MM.1S (cell line): ENCODE results near the gene CTSO.
"Not testable (repeated sequence)": the region's sequence is repeated elsewhere in the genome, so short reads cannot be mapped to it uniquely, and the experiment has no call there.

ENCODE experiments used
- DNase-seq: peaks from one replicate; pipeline ENCODE4 v3.0.0-alpha.2; 2015
- H2AFZ ChIP-seq: fragments of 300-600 bp; sonication (generic); 2 replicates; pipeline ENCODE4 v1.6.0; 2016; ENCODE audit warnings: antibody characterized with exemption, low read length
- H3F3A ChIP-seq: fragments of 300-600 bp; sonication (generic); 2 replicates; pipeline ENCODE4 v1.6.1; 2016; ENCODE audit warnings: mild to moderate bottlenecking, antibody characterized with exemption, low read length, moderate library complexity, mixed read lengths; ENCODE audit not compliant: insufficient read depth
- H3K27ac ChIP-seq: fragments of 300-600 bp; sonication (generic); 2 replicates; pipeline ENCODE4 v1.5.1; 2016; ENCODE audit warnings: mild to moderate bottlenecking, low read length
- H3K27me3 ChIP-seq: fragments of 300-600 bp; sonication (generic); replicated peaks from 2 replicates; pipeline ENCODE4 v1.6.0; 2016; ENCODE audit warnings: low read length; ENCODE audit not compliant: insufficient read depth
- H3K36me3 ChIP-seq: fragments of 300-600 bp; sonication (generic); replicated peaks from 2 replicates; pipeline ENCODE4 v1.6.1; 2016; ENCODE audit warnings: mild to moderate bottlenecking, low read length, mixed read lengths; ENCODE audit not compliant: insufficient read depth
- H3K4me1 ChIP-seq: fragments of 300-600 bp; sonication (generic); 2 replicates; pipeline ENCODE4 v1.6.1; 2016; ENCODE audit warnings: low read length, mixed read lengths
- H3K4me2 ChIP-seq: fragments of 300-600 bp; sonication (generic); 2 replicates; pipeline ENCODE4 v1.6.0; 2016; ENCODE audit warnings: low read depth, low read length
- H3K4me3 ChIP-seq: fragments of 300-600 bp; sonication (generic); 2 replicates; pipeline ENCODE4 v1.5.1; 2016; ENCODE audit warnings: low read length, mixed read lengths
- H3K79me2 ChIP-seq: fragments of 300-600 bp; sonication (generic); 2 replicates; pipeline ENCODE4 v1.6.1; 2016; ENCODE audit warnings: mixed run types, low read length, mixed read lengths
- H3K9ac ChIP-seq: fragments of 300-600 bp; sonication (generic); 2 replicates; pipeline ENCODE4 v1.6.1; 2016; ENCODE audit warnings: low read length, mixed read lengths
- H3K9me2 ChIP-seq: fragments of 300-600 bp; sonication (generic); replicated peaks from 2 replicates; pipeline ENCODE4 v1.6.1; 2016; ENCODE audit warnings: mild to moderate bottlenecking, low read length, mixed read lengths; ENCODE audit not compliant: insufficient read depth
- H3K9me3 ChIP-seq: fragments of 300-600 bp; sonication (generic); replicated peaks from 2 replicates; pipeline ENCODE4 v1.6.1; 2016; ENCODE audit warnings: mild to moderate bottlenecking, low read length, mixed read lengths; ENCODE audit not compliant: insufficient read depth
- H4K20me1 ChIP-seq: fragments of 300-600 bp; sonication (generic); 2 replicates; pipeline ENCODE4 v1.6.1; 2016; ENCODE audit warnings: mild to moderate bottlenecking, low read length, moderate library complexity, mixed read lengths; ENCODE audit not compliant: insufficient read depth
- CTCF ChIP-seq: fragments of 300-600 bp; sonication (generic); IDR thresholded peaks from 2 replicates; pipeline ENCODE4 v1.5.1; 2016; ENCODE audit warnings: antibody characterized with exemption, low read length, mixed read lengths
- EZH2 ChIP-seq: fragments of 300-600 bp; sonication (generic); optimal IDR thresholded peaks from 2 replicates; pipeline ENCODE3; 2017; ENCODE audit warnings: low read depth, mild to moderate bottlenecking, antibody characterized with exemption, low read length, mixed read lengths
- EZH2phosphoT487 ChIP-seq: fragments of 300-600 bp; sonication (generic); IDR thresholded peaks from 2 replicates; pipeline ENCODE4 v1.6.1; 2018; ENCODE audit warnings: antibody characterized with exemption, low read length

CTSO gene

GRCh38 chr4:155941820-155942219 lies 11.8 kb downstream of the CTSO start:
- Histone ChIP-seq H3K9me2 (no peaks in the 10 kb centered on the region), H3K27ac (no peak overlapping the region), H2AFZ (no peak overlapping the region), H3K4me2 (no peak overlapping the region), H3K4me1 (no peaks in the 10 kb centered on the region), H3K79me2 (no peaks in the 10 kb centered on the region), H3F3A (no peaks in the 10 kb centered on the region), H3K9ac (no peak overlapping the region), H3K36me3 (no peaks in the 10 kb centered on the region), H3K27me3 (no peaks in the 10 kb centered on the region), H3K4me3 (no peak overlapping the region), H3K9me3 (no peaks in the 10 kb centered on the region), H4K20me1 (no peaks in the 10 kb centered on the region)
- TF ChIP-seq EZH2phosphoT487 (no peak), EZH2 (no peak), CTCF (no peak)
- DNase-seq: no peak

GRCh38 chr4:155941085-155941790 lies 12.4 kb downstream of the CTSO start:
- H3K79me2 ChIP-seq: no peaks in the 10 kb centered on the region
- no peaks in the 10 kb centered on the region for H3K36me3 ChIP-seq
- H3K4me2 ChIP-seq: no peak overlapping the region
- no peak for DNase-seq
- H3K9ac ChIP-seq: no peak overlapping the region
- no peaks in the 10 kb centered on the region for H3F3A ChIP-seq
- no peak overlapping the region for H3K27ac ChIP-seq
- TF ChIP-seq EZH2phosphoT487 (no peak), CTCF (no peak), EZH2 (no peak)
- H3K4me1 ChIP-seq: no peaks in the 10 kb centered on the region
- H3K4me3 ChIP-seq: no peak overlapping the region
- H4K20me1 ChIP-seq: no peaks in the 10 kb centered on the region
- H3K27me3 ChIP-seq: no peaks in the 10 kb centered on the region
- no peaks in the 10 kb centered on the region for H3K9me3 ChIP-seq
- H3K9me2 ChIP-seq: no peaks in the 10 kb centered on the region
- H2AFZ ChIP-seq: no peak overlapping the region

- H3K79me2 ChIP-seq: no peaks in the 10 kb centered on the region
- no peak for DNase-seq
- no peak overlapping the region for H3K4me2 ChIP-seq
- no peak overlapping the region for H3K9ac ChIP-seq
- H3K4me1 ChIP-seq: no peaks in the 10 kb centered on the region
- no peaks in the 10 kb centered on the region for H3K27me3 ChIP-seq
- no peaks in the 10 kb centered on the region for H3K9me2 ChIP-seq
- H3K9me3 ChIP-seq: no peaks in the 10 kb centered on the region
- no peak for TF ChIP-seq EZH2
- TF ChIP-seq EZH2phosphoT487: no peak
- no peak for TF ChIP-seq CTCF
- no peaks in the 10 kb centered on the region for H4K20me1 ChIP-seq
- H3K4me3 ChIP-seq: no peak overlapping the region
- no peaks in the 10 kb centered on the region for H3K36me3 ChIP-seq
- no peak overlapping the region for H2AFZ ChIP-seq
- no peak overlapping the region for H3K27ac ChIP-seq
- no peaks in the 10 kb centered on the region for H3F3A ChIP-seq
Observed at GRCh38 chr4:155935389-155935986, 18.2 kb downstream of the CTSO start.

GRCh38 chr4:155934634-155935033 lies 19.0 kb downstream of the CTSO start:
- not testable (repeated sequence) for H3F3A ChIP-seq, H4K20me1 ChIP-seq, H3K27me3 ChIP-seq, H3K9me3 ChIP-seq, H3K4me3 ChIP-seq, H3K36me3 ChIP-seq, H3K9me2 ChIP-seq, DNase-seq, H3K4me2 ChIP-seq, H3K9ac ChIP-seq, H3K4me1 ChIP-seq, H2AFZ ChIP-seq, H3K27ac ChIP-seq, H3K79me2 ChIP-seq
